Spleen (tissue), 11 donors: ENCODE data around the gene SPATA31D3. TPM values are rescaled to one million over a fixed set of nuclear protein-coding genes. Genes with fewer than 3 reads are reported as not detected.

Source experiments
- DNase-seq: peaks from one replicate; pipeline ENCODE4 v3.0.0-alpha.2; 2020
- H3K27ac ChIP-seq, 8 donors: fragments of 200-600 bp; sonication (generic) in 7 of 8; 1 replicate in 4 of 8; 2 replicates in 4 of 8; pipeline versions ENCODE4 v1.5.0 to v1.8.0; 2016 to 2021; ENCODE audit warnings: inconsistent platforms in 4 of 8, mild to moderate bottlenecking in 4 of 8, moderate library complexity in 1 of 8
- H3K27me3 ChIP-seq, 7 donors: fragments of 200-600 bp; sonication (generic) in 6 of 7; replicated peaks in 1 of 7; 1 replicate in 4 of 7; 2 replicates in 3 of 7; pipeline versions ENCODE4 v1.5.0 to v1.8.0; 2016 to 2021; ENCODE audit warnings: inconsistent platforms in 3 of 7, mild to moderate bottlenecking in 1 of 7
- H3K36me3 ChIP-seq, 6 donors: fragments of 200-600 bp; sonication (generic) in 5 of 6; 1 replicate in 4 of 6; 2 replicates in 2 of 6; pipeline versions ENCODE4 v1.5.0 to v1.8.0; 2016 to 2021; ENCODE audit warnings: inconsistent platforms in 2 of 6
- H3K4me1 ChIP-seq, 6 donors: fragments of 200-600 bp; sonication (generic) in 5 of 6; 1 replicate in 3 of 6; 2 replicates in 3 of 6; pipeline versions ENCODE4 v1.5.0 to v1.8.0; 2016 to 2021; ENCODE audit warnings: inconsistent platforms in 3 of 6
- H3K4me3 ChIP-seq, 8 donors: fragments of 200-600 bp; sonication (generic) in 7 of 8; 1 replicate in 4 of 8; 2 replicates in 4 of 8; pipeline versions ENCODE4 v1.5.0 to v1.8.0; 2016 to 2021; ENCODE audit warnings: inconsistent platforms in 4 of 8, mild to moderate bottlenecking in 4 of 8, moderate library complexity in 2 of 8
- H3K9me3 ChIP-seq, 8 donors: fragments of 200-600 bp; sonication (generic) in 7 of 8; 1 replicate in 4 of 8; 2 replicates in 4 of 8; pipeline versions ENCODE4 v1.5.0 to v1.8.0; 2016 to 2021; ENCODE audit warnings: inconsistent platforms in 4 of 8
- CTCF ChIP-seq, 11 experiments: fragments of 200-600 bp in 7 of 11; fragments of 450-650 bp in 4 of 11; sonication (generic) in 4 of 11; IDR thresholded peaks in 8 of 11; conservative IDR thresholded peaks in 3 of 11; 1 replicate in 7 of 11; 2 replicates in 4 of 11; pipeline versions ENCODE4 v1.4.0 to v1.8.0; 2016 to 2021; ENCODE audit warnings: antibody characterized with exemption in 11 of 11, inconsistent platforms in 4 of 11, mild to moderate bottlenecking in 1 of 11
- POLR2A ChIP-seq, 3 donors: fragments of 450-650 bp; IDR thresholded peaks; one replicate each; pipeline ENCODE4 v1.5.1; 2017; ENCODE audit warnings: antibody characterized with exemption in 3 of 3, mild to moderate bottlenecking in 1 of 3
- POLR2AphosphoS5 ChIP-seq, 3 donors: sonication (generic); formaldehyde crosslinking; IDR thresholded peaks; one replicate each; pipeline ENCODE4 v1.5.1; 2017; ENCODE audit warnings: antibody characterized with exemption in 3 of 3
- WGBS, 5 donors: extraction: QIAGEN DNeasy Blood & Tissue Kit in 3 of 5; methylation state at CpG; one replicate each; pipeline versions ENCODE4 v1.1.5 to v1.1.7; 2013 to 2018; 5-methylcytosine and 5-hydroxymethylcytosine counted together
- intact Hi-C: fragments of 100-400 bp; cut with DNase I; formaldehyde crosslinking; loops from one replicate; pipeline ENCODE4 v1.15.0; 2023; ENCODE audit warnings: low total_unique reads
- polyA plus RNA-seq, 3 donors: library from polyadenylated mRNA; stranded (reverse); fragments of 200-250 nt; gene quantifications; one replicate each; pipeline ENCODE4 v1.2.1, GENCODE V29; 2013
- total RNA-seq, 7 donors: library from RNA; depleted of rRNA in 3 of 7; stranded (reverse); fragments of >200 nt in 3 of 7; fragmentation: NEBNext Ultra II Directional in 4 of 7; extraction: Animal tissue kit (Norgen Biotek cat#: 25700) in 4 of 7; gene quantifications; one replicate each; pipeline versions ENCODE4 v1.1.0 to v1.2.1, GENCODE V29; 2016 to 2021
- donor health status: healthy with polysubstance abuse.
- donor health status: DM: no; HTN: no; CAD: no; lungs with moderate emphysema.
- donor health status: DM: no; HTN: no; CAD: no.
- donor health status: Bipolar disorder and iron deficiency.
- donor health status: healthy.
- donor health status: DM: no; HTN: no; CAD: no.
- donor health status: DM: yes; HTN: yes; CAD: no.

The SPATA31D3 gene
- total and polyA plus RNA-seq, 10 donors, result 0.03 TPM; not detected in 9

GRCh38 chr9:81989700-81990099, 46.4 kb downstream of the SPATA31D3 start:
- Histone ChIP-seq H3K9me3 (no peaks in the 10 kb centered on the region), H3K4me3 (no peak overlapping the region), H3K27ac (no peak overlapping the region), H3K27me3 (no peaks in the 10 kb centered on the region), H3K36me3 (no peaks in the 10 kb centered on the region), H3K4me1 (no peaks in the 10 kb centered on the region)
- no peak for TF ChIP-seq CTCF (IDR thresholded peaks at IDR 0.05 in 8 of 11, conservative IDR thresholded peaks at IDR 0.05 in 3 of 11)
- no peak for TF ChIP-seq POLR2AphosphoS5 (IDR thresholded peaks at IDR 0.05)
- TF ChIP-seq POLR2A (IDR thresholded peaks at IDR 0.05), result no peak
- intact Hi-C loops, result no loop called here
- WGBS, 5 donors, result 82 to 100% (median 93%) methylated on average over 1 of the region's 1 CpG
- no peak for DNase-seq

GRCh38 chr9:81993656-81994055, 50.4 kb downstream of the SPATA31D3 start:
- Histone ChIP-seq H3K36me3 (no peaks in the 10 kb centered on the region), H3K9me3 (no peaks in the 10 kb centered on the region), H3K4me3 (no peak overlapping the region), H3K27ac (no peak overlapping the region), H3K4me1 (no peaks in the 10 kb centered on the region), H3K27me3 (no peaks in the 10 kb centered on the region)
- 91 to 95% (median 94%) methylated on average over 5 of the region's 5 CpGs for WGBS, 5 donors
- intact Hi-C loops, result no loop called here
- no peak for TF ChIP-seq POLR2A (IDR thresholded peaks at IDR 0.05)
- no peak for TF ChIP-seq CTCF (IDR thresholded peaks at IDR 0.05 in 8 of 11, conservative IDR thresholded peaks at IDR 0.05 in 3 of 11)
- no peak for TF ChIP-seq POLR2AphosphoS5 (IDR thresholded peaks at IDR 0.05)
- DNase-seq, result no peak

Other genes with a start within 250 kb of the SPATA31D3 start
- gene SPATA31D4, start 15.1 kb upstream of the SPATA31D3 start, total RNA-seq, result not detected
- under 1 TPM in 1 of 3 donors, not detected in 2; 0.02 TPM for gene SPATA31D4, start 15.1 kb upstream of the SPATA31D3 start, polyA plus RNA-seq
- not detected for gene SPATA31D1, start 45.3 kb downstream of the SPATA31D3 start, total RNA-seq
- not detected for gene SPATA31D1, start 45.3 kb downstream of the SPATA31D3 start, polyA plus RNA-seq